T-helper 1 cell (primary cell): ENCODE measurements around the gene MROH9.

Source experiments
- DNase-seq, 5 donors: peaks; one replicate each; pipeline ENCODE4 v3.0.0-alpha.2; 2012 to 2020

Gene MROH9

GRCh38 chr1:170967042-170967910, 31.9 kb downstream of the MROH9 start:
- DNase-seq = no peak

- no peak for DNase-seq
These were observed 34.9 kb downstream of the MROH9 start for GRCh38 chr1:170970256-170970655.

GRCh38 chr1:170978371-170978910, 43.1 kb downstream of the MROH9 start:
- DNase-seq = no peak

DNA sequence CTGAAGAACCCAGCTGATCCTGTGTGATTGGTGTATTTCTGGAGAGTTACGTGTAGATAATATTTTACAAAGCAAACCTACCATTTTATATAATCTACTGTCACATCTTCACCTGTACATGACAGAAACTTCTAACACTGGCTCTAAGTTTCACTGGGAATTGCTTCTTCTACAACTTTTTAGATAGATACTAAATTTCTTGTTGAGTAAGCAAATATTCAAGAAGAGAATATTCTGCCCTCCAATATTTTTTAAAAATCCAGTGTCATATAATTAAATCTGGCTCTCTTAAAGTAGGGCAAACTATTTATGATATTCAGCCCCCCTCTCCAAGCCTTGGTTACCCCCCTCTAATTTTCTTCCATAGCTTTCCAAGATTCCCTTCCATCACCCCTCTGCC, 50.1 kb downstream of the MROH9 start:
- DNase-seq = no peak

- DNase-seq = no peak
These were observed 51.6 kb downstream of the MROH9 start for GRCh38 chr1:170986901-170987300.

DNA sequence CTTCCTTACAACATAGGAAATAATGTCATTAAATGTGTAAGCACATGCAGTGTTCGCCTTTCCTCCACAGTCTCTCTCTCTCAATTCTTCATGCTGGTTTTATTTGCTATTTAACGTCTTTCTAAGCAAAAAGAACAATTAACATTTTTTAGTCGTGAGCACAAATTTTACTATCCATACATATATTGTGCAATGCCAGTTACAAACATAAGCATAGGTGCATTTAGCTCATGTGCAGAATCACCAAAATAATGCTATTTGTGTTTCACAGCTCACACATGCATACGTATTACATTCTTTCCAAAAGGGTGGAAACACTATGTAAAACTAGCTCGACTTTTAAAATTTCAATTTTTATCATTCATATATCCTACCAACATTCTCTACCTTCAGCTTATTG, 52.1 kb downstream of the MROH9 start:
- DNase-seq = no peak

DNA sequence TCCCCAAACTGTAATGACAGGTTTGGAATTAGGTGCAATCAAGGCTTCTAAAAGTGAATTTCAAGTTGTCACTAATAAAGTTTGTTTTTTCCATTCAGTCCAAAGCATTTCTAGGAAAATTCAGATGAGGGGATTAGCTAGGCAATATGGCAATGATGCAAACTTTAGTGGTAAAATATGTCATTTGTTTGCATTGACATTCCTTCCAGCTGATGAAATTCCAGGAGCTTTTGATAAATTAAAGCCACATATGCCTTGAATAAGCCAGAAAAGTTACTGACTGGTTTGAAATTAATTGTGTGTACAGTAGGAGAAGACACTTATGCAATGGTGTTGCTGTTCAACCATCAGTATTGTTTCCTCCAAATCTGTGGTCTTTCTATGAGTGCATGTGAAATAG, 57.8 kb downstream of the MROH9 start:
- no peak for DNase-seq

- DNase-seq = no peak
These were observed 58.4 kb downstream of the MROH9 start for GRCh38 chr1:170993717-170994116.

- no peak for DNase-seq
These were observed 79.5 kb downstream of the MROH9 start for GRCh38 chr1:171014880-171015279.

- DNase-seq = no peak
These were observed 82.1 kb downstream of the MROH9 start for GRCh38 chr1:171017426-171017825.

- DNase-seq = no peak
These were observed 84.6 kb downstream of the MROH9 start for GRCh38 chr1:171019971-171020370.

GRCh38 chr1:171032822-171033702, 97.7 kb downstream of the MROH9 start:
- DNase-seq = no peak

DNA sequence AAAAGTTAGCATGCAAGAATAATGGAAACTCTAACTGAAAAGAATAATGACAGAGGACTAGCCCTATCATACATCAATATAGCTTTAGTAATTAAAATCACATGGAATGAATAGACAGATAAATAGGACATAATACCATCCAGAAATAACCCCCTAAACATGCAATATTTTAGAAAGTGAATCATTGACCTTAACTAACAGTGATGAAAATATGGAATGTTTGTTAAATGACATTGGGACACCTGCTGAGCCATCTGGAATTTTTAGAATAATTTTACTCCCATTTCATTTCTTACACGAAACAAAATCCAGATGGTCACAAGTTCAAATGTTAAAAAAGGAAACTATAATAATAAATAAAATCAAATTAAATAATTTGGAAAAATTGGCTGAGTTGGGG, 102.3 kb downstream of the MROH9 start:
- DNase-seq = no peak

DNA sequence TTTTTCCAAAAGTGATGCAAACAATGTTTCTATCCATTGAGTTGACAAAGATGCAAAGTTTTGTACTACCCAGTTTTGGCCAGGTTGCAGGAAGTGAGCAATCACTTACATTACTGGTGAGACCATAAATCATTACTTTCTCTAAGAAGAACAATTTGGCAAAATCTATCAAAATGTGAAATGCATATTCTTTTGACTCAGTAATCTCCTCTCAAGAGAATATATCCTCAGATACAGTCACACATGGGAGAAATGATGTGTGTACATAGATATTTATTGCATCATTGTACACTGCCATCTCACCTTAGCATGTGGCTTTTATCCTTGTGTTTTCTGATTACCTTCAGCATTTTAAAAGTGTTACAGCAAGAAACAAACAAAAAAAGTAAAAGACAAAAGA, 103.0 kb downstream of the MROH9 start:
- DNase-seq = no peak

- DNase-seq = no peak
These were observed 112.7 kb downstream of the MROH9 start for GRCh38 chr1:171048014-171048413.

DNA sequence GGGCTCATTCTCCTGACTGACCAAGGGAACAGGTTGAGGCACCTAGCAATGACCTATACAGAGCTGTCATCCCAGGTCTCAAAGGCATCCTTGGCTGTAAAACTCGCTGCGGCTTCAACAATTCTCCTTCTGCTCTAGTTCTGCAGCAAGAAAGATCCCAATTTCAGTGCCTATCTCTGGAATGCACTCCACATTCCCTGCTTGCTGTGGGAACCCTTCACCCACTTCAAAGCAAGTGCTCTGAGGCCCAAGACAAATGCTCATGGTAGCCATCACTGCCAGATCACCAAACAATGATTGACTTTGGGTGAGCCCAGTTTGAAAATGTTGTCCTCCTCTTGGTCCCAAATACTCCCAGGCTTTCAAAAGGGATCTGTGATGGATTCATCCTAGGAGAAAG, 117.6 kb downstream of the MROH9 start:
- no peak for DNase-seq

DNA sequence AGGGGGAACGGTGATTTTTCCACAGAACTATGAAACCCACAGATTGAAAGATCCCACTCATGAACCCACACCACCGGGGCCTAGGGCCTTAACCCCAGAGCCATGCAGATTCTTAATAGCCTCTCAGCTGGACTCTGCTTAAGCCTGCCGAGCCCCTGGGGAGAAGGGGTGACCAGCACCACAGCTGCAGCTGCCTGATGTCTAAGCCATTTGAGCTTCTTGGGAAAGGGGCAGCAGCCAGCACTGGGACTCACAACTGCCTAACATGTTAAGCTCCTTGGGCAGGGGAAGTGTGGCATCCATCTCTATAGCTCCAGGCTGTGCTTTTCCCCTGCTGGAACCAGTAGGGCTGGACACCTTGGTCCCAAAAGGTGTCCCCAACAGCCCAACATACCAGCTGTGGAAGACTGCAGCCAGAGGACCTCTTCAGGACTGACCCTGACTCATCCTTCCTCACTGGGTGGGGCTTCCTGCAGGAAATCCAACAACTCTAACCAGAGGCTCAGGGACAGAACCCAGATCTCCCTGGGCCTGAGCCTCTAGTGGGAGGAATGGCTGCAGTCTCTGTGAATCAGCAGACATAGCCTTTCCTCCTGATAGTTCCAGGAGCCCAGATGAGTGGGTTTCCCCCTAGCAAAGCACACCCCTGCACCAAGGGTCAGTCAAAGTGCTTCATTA, 120.8 kb downstream of the MROH9 start:
- DNase-seq = no peak

DNA sequence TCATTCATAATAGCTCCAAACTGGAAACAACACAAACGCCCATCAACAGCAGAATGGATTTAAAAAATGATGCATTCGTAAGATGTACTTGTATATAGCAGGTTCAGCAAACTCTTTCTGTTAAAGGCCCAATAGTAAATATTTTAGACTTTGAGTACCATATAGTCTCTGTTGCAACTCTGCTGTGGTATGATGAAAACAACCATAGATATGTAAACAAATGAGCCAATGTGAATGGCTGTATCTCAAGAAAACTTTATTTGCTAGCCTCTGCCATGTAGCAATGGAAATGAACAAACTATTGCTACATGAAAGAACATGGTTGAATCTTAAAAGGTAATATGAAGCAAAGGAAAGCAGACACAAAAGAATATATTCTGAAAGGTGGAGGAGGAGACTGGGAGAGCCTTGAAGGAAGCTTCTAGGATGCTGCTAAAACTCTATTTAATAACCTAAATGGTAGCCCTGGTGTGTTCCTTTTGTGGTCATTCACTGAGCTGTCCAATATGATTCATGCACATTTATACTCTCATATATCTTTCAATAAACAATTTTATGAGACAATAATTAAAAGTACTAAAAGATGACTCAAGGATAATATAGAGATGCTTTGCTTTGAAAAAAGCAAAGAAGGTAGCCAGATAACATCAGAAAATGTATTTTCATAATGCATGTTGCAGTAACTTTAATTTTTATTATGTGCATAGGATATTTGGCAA, 126.2 kb downstream of the MROH9 start:
- no peak for DNase-seq

- no peak for DNase-seq
These were observed 127.6 kb downstream of the MROH9 start for GRCh38 chr1:171062902-171063301.

DNA sequence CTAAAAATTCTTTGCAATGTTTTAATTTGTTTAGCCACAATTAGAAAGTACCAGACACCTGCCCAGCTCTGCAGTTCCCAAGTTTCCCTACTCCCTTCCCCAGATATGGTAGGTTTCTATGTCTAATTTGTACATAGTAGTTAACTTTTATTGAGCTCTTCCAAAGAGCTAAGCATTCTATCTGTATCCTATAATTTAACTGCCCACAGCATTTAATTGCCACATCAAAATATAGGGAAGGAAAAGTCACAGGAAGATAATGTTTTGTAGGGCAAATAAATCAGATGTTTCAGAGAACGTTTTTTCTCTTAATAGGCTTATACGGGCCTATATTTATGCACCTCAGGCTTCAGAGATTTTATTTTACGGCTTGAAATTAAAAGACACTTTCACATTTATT, 139.7 kb downstream of the MROH9 start:
- no peak for DNase-seq

DNA sequence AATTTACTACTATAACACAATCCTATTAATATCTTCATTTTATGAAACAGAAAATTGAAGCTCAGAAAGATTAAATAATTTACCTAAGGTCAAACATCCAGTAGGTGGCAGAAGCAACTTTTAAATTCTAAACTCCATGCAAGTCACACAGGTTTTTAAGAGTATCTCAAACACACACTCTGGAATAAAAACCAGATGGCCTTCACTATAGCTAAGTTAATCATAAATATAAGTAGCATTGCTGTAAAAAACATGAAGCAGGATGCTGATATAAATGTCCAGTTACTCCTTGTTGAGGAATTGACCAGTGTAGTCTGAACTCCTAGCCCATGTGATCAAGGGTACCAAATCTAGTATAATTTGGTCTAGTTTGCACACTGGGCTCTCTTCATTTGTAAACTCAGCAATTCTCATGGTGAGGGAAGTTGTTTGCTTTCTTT, 146.0 kb downstream of the MROH9 start:
- DNase-seq = no peak

DNA sequence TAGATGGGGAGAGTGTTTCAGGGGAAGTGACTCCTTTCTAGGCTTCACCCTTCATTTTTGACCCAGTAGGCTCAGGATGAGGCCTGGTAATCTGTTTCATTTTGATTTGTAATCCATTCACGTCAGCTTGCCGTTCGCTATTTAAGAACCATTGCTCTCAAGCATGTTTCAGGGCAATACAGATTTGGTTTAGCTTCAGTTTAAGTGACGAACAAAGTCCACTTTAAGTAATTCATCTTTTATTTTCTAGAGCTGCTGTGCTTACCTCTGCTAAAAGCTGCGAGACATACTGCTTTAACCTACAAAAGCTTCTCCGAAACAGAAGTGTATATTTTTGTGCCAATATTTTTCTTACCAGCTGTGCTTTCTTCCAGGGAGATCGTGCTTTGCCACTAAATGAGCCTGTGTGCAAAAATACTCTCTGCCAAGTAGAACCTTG, 146.4 kb downstream of the MROH9 start:
- no peak for DNase-seq
